HAP-1 (cell line): ENCODE measurements around the gene BCR.

Source experiments
- DNase-seq, 2 experiments: peaks; one replicate each; pipeline ENCODE4 v3.0.0-alpha.2; 2016 to 2020; ENCODE audit warnings: low spot score in 2 of 2
- H3K27me3 ChIP-seq: fragments of 250-450 bp; sonication (Bioruptor Pico); 2 replicates; pipeline ENCODE4 v1.5.1; 2020; ENCODE audit warnings: low read depth, mild to moderate bottlenecking, moderate library complexity
- H3K36me3 ChIP-seq: fragments of 250-450 bp; sonication (Bioruptor Pico); replicated peaks from 2 replicates; pipeline ENCODE4 v1.5.1; 2020; ENCODE audit warnings: mild to moderate bottlenecking
- H3K4me1 ChIP-seq: fragments of 250-450 bp; sonication (Bioruptor Pico); 2 replicates; pipeline ENCODE4 v1.5.1; 2020; ENCODE audit warnings: mild to moderate bottlenecking
- H3K4me3 ChIP-seq: fragments of 250-450 bp; sonication (Bioruptor Pico); 2 replicates; pipeline ENCODE4 v1.5.1; 2020; ENCODE audit warnings: mild to moderate bottlenecking, moderate library complexity
- H3K9me3 ChIP-seq: fragments of 250-450 bp; sonication (Bioruptor Pico); 2 replicates; pipeline ENCODE4 v1.5.1; 2020; ENCODE audit warnings: mild to moderate bottlenecking, moderate library complexity
- in situ Hi-C: fragments of 300-500 bp; cut with MboI; formaldehyde crosslinking; loops from 3 replicates; pipeline ENCODE4 v1.14.3; 2020; ENCODE audit warnings: low sequenced_read_pairs, inconsistent platforms, mixed read lengths

BCR gene

DNA sequence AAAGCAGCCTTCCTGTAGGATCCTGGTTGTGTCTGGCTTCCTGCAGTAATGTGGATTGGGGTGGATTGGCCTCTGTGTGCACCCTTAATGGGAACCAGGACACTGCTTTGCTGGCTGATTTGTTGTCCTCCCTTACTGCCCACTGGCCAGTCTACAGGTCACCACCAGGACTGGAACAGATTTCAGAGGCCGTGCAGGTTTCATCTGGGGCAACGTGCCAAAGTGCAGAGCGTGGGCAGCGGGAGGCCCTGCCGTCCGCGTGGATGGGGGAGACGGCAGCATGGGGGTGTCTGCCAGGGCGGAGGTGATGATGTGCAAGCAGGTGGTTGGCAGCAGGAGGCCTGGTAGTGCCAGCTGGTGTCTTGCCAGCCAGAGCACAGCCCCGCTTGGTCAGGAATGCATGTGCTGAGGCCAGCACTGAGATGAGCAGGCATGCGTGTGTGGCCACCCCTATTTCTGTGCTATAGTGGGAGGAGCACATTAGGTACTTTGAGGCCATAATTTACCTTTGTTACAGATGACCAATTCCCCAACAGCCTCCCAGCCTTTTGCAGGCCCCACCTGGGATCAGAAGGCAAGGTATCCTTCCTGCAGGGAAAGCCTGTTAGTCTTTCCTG is 24.3 kb downstream of the BCR start:
- no peaks in the 10 kb centered on the region for H3K36me3 ChIP-seq
- no peaks in the 10 kb centered on the region for H3K9me3 ChIP-seq
- H3K4me1 ChIP-seq = no peaks in the 10 kb centered on the region; the same call in 1 of the 2 replicates
- no peak overlapping the region for H3K4me3 ChIP-seq
- in situ Hi-C loops = no loop called here
- DNase-seq = no peak
- H3K27me3 ChIP-seq = no peaks in the 10 kb centered on the region

DNA sequence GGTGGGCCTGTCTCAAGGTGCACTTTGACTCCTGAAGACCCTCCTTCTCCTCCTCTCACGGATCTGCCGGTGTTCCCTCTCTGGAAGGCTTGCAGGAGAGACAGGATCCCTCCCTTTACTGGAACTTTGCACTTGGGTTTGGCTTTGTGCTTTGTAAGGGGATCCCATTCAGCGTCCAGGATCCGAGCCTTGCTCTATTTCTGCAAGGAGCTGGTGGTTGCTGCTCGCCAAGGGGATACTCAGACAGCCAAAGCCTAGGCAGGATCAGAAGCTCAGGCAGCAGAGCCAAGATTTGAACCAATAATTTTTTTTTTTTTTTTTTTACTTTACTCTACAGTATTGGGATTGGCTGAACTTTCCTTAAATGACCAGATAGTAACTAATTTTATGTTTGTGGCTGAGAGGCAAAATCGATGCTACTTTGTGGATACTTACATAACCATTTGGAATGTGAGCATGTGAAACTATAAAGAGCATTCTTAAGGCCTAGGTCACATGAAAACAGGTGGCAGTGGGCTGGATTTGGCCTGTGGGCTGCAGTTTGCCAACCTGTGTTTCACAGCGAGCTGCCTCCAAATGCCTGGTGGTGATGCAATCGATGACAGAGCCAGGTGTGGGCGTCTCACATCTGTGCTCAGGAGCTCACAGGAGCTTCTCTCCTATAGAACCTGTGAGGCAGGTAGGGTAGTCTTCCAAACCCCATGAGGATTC is 25.2 kb downstream of the BCR start:
- H3K36me3 ChIP-seq = no peaks in the 10 kb centered on the region
- no peaks in the 10 kb centered on the region for H3K9me3 ChIP-seq
- in situ Hi-C loops = no loop called here
- no peaks in the 10 kb centered on the region for H3K4me1 ChIP-seq
- DNase-seq = no peak
- H3K27me3 ChIP-seq = no peaks in the 10 kb centered on the region
- H3K4me3 ChIP-seq = no peak overlapping the region

DNA sequence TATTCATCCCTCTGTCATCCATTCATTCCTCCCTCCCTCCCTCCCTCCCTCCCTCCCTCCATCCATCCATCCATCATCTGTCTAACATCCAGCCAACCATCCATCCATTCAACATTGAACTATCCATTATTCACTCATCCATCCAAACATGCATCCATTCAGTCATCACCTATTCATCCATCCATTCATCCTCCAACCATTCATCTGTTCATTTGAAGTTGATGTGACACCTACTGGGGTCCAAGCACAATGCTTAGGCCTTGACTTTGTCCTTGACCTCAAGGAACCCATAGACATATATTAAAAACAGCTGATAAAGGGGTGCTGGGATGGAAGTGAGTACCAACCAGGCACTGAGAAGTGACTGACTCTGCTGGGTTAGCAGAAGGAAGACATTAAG is 26.6 kb downstream of the BCR start:
- H3K4me1 ChIP-seq = no peaks in the 10 kb centered on the region
- DNase-seq = no peak
- H3K27me3 ChIP-seq = no peaks in the 10 kb centered on the region
- H3K9me3 ChIP-seq = no peaks in the 10 kb centered on the region
- H3K36me3 ChIP-seq = no peaks in the 10 kb centered on the region
- no peak overlapping the region for H3K4me3 ChIP-seq
- in situ Hi-C loops = no loop called here

DNA sequence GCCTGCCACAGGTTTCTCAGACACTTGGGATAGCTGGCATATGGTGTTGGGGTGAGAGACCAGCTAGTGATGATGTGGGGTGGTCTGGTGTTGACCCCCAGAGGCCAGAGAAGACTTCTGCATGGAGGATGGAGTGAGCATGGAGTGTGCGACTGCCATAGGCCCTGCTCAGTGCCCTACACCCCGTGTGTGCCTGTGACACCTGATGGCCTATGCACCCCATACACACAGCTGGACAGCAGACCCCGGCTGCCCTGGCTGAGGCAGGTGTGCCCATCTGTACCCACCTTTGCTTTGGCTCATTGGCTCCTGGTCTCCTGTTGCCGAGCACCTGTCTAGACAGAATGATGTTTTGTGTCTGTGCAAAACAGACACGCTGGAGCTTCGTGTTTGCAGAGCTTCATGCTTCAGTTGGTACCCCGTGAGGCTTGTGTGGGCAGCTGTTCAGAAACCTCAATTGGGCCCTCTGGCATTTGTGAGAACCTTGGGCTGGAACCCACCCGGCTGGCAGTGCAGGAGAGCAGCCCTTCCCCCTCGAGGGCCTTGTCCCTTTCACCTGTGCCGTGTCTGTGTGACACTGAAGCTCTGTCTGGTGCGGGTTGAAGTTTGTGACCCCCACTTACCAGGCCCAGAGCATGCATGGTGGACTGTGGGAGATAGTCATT is 27.6 kb downstream of the BCR start:
- H3K4me1 ChIP-seq = no peaks in the 10 kb centered on the region
- no peak for DNase-seq
- H3K9me3 ChIP-seq = no peaks in the 10 kb centered on the region
- no peaks in the 10 kb centered on the region for H3K36me3 ChIP-seq
- H3K4me3 ChIP-seq = no peak overlapping the region
- no peaks in the 10 kb centered on the region for H3K27me3 ChIP-seq
- in situ Hi-C loops = no loop called here

DNA sequence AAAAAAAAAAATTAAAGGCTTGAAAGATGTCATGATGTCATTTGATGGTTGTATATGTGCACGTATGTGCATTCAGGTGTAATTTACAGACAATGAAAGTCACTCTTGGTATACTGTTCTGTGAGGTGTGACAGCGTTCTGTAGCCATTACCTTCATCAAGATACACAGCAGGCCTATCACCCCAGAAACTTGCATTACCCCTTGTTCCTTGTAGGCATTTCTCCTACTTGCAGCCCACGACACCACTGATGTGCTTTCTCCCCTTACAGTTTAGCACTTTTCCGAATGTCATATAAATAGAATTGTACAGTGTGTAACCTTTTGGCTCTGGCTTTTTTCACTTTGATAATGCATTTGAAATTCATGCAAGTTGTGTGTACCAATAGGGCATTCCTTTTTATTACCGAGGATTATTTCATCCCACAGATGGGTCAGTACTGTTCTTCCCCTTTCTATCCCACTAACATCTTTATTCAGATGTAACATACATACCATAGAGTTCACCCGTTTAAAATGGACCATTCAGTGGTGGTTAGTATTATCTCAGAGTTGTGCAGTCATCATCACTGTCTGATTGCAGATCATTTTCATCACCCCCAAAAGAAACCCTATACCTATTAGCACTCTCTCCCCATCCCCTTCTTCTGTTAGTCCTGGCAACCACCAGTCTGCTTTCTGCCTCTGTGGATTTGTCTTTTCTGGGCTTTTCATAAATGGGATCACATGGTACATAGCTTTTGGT is 30.3 kb downstream of the BCR start:
- no peak for DNase-seq
- no peaks in the 10 kb centered on the region for H3K4me1 ChIP-seq
- in situ Hi-C loops = no loop called here
- no peak overlapping the region for H3K4me3 ChIP-seq
- no peaks in the 10 kb centered on the region for H3K9me3 ChIP-seq
- H3K36me3 ChIP-seq = no peaks in the 10 kb centered on the region
- no peaks in the 10 kb centered on the region for H3K27me3 ChIP-seq

DNA sequence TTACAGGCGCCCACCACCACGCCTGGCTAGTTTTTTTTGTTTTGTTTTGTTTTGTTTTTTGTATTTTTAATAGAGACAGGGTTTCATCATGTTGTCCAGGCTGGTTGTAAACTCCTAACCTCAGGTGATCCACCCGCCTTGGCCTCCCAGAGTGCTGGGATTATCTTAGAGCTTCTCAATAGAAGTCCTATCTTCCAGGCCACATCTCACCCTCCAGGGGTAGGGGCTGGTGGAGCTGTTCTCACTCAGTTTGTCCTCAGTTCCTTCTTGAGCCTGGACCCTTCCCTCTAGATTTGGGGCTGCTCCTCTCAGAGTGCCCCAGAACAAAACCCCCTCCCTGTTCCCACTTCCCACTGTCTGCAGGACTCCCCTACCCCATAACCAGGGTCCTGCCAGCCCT is 31.3 kb downstream of the BCR start:
- no peaks in the 10 kb centered on the region for H3K36me3 ChIP-seq
- no peak overlapping the region for H3K4me3 ChIP-seq
- H3K4me1 ChIP-seq = no peaks in the 10 kb centered on the region
- no peak for DNase-seq
- H3K27me3 ChIP-seq = no peaks in the 10 kb centered on the region
- in situ Hi-C loops = no loop called here
- no peaks in the 10 kb centered on the region for H3K9me3 ChIP-seq

DNA sequence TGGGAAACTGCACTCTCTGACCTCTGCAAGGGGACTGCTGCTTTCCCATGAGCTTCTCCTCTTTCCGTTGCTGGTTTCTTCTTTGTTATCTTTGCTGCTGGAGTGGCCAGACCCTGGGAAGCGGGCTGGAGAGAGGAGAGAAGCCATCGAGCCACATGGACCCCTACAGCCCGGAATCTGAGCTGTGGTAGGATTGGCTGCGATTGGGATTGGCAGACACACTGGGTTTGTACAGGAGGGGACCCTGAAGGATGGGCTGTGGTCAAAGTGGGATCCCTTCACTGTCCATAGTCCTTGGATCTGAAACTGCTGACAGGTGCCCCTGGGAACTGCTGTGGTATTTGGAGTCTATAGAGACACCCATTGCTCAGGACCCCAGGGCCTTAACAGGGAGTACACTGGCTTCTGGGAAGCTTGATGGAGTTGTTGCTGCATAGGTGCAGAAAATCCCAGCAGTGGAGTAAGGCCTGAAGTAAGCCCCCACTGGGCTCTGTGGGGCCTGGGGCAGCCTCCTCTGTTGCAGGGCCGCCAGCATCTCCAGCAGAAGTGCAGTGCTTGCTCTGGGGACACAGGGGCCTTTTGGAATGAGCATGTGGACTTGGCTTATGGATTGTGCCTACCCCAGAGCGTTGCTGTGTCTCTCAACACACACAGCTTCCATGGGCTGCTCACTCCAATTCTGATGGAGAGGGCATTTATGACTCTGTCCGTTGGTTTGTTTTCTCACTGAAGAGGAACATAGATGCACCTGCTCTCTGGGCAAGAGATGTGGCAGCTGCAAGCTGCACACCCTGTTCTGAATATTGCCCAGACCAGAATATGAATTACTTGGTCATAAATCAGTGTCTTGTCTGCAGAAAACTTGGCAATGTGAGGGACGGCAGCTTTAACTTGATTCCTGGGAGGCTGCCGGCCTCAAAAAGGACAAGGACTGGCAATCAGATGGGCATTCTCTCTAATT is 32.0 kb downstream of the BCR start:
- Histone ChIP-seq H3K27me3 (no peaks in the 10 kb centered on the region), H3K9me3 (no peaks in the 10 kb centered on the region), H3K36me3 (no peaks in the 10 kb centered on the region), H3K4me1 (no peaks in the 10 kb centered on the region), H3K4me3 (no peak overlapping the region)
- in situ Hi-C loops = no loop called here
- DNase-seq = no peak

DNA sequence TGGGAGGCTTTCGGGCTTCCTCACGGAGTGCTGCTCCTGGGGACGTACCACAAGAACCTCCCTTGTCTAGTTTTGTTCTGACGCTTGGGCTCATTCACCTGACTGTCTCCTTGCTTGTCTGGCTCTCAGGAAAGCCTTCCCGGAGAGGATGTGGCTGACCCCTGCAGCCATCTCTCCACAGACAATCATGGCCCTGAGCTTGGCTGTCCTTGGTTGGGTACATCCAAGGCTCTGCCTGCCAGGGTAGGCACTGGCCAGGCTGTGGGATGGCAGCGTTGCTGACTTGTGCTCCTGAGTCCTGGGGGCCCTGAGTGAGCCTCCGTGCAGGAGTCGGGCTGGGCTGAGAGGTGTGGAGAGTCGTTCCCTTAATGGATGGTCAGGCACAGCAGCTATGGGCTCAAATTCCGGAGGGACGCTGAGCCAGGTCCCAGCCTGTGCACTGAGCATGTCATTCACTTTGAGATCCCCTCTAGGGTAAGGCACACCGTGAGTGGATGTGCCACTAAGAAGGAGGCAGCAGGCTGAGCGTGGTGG is 32.8 kb downstream of the BCR start:
- Histone ChIP-seq H3K36me3 (no peaks in the 10 kb centered on the region), H3K4me3 (no peak overlapping the region), H3K27me3 (no peaks in the 10 kb centered on the region), H3K9me3 (no peaks in the 10 kb centered on the region), H3K4me1 (no peaks in the 10 kb centered on the region)
- DNase-seq = no peak
- in situ Hi-C loops = no loop called here

DNA sequence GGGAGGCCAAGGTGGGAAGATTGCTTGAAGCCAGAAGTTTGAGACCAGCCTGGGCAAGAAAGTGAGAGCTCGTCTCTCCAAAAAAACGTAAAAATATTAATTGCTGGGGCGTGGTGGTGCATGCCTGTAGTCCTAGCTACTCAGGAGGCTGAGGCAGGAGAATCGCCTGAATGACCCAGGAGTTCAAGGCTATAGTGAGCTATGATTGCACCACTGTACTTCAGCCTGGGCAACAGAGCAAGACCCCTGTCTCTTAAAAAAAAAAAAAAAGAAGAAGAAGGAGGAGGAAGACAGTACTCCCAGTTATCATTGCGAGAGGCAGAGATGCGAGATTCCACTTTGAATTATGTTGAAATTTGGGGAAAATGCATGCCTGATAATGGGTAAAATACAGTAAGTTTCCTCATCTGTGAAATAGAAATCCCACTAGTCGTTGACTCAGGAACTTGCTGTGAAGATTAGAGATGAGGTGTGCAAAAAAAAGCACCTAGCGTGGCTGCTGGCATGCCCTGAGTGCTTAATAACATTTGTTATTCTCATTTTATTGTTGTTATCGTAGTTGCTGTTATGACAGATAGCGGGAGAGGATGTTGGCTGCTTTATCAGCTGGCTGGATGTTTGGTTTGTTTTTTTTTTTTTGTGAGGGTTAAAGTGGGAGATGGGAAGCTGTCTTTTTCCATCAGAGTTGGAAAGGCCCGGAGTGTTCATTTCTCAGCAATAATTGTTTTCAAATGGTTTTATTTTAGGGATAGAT is 33.4 kb downstream of the BCR start:
- no peak overlapping the region for H3K4me3 ChIP-seq
- in situ Hi-C loops = no loop called here
- no peak for DNase-seq
- H3K4me1 ChIP-seq = no peaks in the 10 kb centered on the region
- H3K9me3 ChIP-seq = no peaks in the 10 kb centered on the region
- H3K27me3 ChIP-seq = no peaks in the 10 kb centered on the region
- H3K36me3 ChIP-seq = no peaks in the 10 kb centered on the region

DNA sequence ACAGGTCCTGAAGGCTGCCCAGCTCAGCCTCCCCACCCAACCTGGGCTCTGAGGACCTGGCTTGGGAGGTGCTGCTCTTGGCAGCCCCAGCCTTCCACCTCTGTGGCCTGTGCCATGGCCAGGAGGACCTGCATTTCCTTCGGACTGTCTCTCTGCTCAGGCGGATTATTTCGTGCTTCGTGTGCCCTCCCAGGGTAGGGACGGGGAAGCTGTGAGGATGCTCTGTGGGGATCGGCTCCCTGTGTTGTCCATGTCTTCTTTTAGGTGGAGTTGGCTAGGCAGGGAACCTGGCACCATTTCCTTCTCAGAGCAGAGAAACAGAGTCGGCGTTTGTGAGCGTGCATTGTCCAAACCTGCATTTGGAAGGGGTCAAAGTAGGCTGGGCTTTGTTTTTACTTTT is 34.1 kb downstream of the BCR start:
- H3K9me3 ChIP-seq = no peaks in the 10 kb centered on the region
- no peak for DNase-seq
- in situ Hi-C loops = no loop called here
- H3K4me3 ChIP-seq = no peak overlapping the region
- no peaks in the 10 kb centered on the region for H3K36me3 ChIP-seq
- no peaks in the 10 kb centered on the region for H3K4me1 ChIP-seq
- no peaks in the 10 kb centered on the region for H3K27me3 ChIP-seq

DNA sequence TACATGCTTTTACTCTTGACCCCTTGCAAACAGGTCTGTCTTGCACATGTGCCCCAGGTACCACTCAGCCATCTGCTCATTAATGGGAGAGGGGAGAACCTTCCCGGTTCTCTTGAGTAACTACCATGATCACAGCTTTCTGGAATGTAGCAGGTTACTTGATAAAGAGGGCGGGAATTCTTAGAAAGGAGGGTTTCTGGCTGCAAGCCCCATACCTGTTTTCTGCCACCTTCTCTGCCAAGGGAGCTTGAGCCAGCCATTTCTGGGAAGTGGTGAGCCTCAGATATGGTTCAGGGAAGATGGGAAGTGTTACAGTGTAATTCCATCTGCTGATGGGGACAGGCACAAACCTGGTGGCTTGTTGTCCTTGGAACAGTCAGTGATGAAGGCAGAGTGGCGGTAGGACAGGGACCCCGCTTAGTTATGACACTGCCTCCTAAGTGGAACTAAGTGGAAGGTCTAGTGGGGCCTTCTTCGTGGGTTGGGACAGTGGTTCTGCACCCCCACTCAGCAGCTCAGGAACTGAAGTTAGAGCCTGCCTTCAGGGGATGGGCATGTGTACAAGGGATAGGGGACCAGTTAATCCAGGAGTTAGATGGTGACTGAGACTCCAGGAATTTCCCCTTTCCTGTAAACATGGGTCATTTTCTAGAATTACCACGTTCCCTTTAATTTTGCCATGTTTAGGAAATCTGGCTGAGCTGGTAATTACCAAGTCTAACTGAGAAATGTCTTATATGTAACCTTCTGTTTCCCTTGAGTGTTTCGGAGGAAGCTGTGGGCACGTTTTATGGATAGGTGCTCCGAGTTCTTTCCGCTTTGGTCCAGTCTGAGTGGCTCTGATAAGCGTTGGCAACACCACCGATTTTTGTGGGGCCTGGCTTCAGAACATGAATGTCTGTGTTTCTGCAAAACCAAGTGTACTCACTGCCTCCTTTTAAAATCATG is 35.3 kb downstream of the BCR start:
- no peaks in the 10 kb centered on the region for H3K4me1 ChIP-seq
- in situ Hi-C loops = no loop called here
- no peaks in the 10 kb centered on the region for H3K27me3 ChIP-seq
- H3K4me3 ChIP-seq = no peak overlapping the region
- DNase-seq = no peak
- H3K9me3 ChIP-seq = no peaks in the 10 kb centered on the region
- no peaks in the 10 kb centered on the region for H3K36me3 ChIP-seq
